ENCODE data around the gene UBIAD1. TPM values are rescaled to one million over a fixed set of nuclear protein-coding genes. Genes with fewer than 3 reads are reported as not detected.

The UBIAD1 gene
- total RNA-seq, 1 donor from 2014 or later, result 9.6 TPM

DNA sequence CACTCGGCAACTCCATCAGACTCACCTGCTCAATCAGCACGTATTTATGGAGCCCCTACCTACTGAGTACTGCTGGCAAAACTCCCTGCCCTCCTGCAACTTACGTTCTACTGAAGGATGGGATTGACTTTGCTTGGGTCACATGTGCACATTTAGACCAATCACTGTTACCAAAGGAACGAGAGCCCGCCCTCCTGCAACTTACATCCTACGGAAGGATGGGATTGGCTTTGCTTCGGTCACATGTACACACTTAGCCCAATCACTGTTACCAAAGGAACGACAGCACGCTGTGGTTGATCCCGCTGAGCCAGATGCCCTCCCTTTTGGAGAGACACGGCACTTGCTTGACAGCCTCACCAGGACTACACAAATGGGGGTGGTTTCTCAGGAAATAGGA, 46.0 kb downstream of the UBIAD1 start:
- DNase-seq, result no peak
- Histone ChIP-seq H3K27ac (replicated peaks) (no peak overlapping the region), H3K4me3 (no peak overlapping the region), H3K9me3 (replicated peaks) (no peaks in the 10 kb centered on the region), H3K36me3 (no peaks in the 10 kb centered on the region), H3K27me3 (ENCODE audit: low read depth) (peaks cover 52% of the 10 kb centered on the region), H3K4me1 (no peaks in the 10 kb centered on the region)
- TF ChIP-seq, protein P1, sequence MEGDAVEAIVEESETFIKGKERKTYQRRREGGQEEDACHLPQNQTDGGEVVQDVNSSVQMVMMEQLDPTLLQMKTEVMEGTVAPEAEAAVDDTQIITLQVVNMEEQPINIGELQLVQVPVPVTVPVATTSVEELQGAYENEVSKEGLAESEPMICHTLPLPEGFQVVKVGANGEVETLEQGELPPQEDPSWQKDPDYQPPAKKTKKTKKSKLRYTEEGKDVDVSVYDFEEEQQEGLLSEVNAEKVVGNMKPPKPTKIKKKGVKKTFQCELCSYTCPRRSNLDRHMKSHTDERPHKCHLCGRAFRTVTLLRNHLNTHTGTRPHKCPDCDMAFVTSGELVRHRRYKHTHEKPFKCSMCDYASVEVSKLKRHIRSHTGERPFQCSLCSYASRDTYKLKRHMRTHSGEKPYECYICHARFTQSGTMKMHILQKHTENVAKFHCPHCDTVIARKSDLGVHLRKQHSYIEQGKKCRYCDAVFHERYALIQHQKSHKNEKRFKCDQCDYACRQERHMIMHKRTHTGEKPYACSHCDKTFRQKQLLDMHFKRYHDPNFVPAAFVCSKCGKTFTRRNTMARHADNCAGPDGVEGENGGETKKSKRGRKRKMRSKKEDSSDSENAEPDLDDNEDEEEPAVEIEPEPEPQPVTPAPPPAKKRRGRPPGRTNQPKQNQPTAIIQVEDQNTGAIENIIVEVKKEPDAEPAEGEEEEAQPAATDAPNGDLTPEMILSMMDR (IDR thresholded peaks at IDR 0.05; ENCODE audit: borderline replicate concordance), result no peak
- intact Hi-C loops (cut with micrococcal nuclease), result no loop called here

DNA sequence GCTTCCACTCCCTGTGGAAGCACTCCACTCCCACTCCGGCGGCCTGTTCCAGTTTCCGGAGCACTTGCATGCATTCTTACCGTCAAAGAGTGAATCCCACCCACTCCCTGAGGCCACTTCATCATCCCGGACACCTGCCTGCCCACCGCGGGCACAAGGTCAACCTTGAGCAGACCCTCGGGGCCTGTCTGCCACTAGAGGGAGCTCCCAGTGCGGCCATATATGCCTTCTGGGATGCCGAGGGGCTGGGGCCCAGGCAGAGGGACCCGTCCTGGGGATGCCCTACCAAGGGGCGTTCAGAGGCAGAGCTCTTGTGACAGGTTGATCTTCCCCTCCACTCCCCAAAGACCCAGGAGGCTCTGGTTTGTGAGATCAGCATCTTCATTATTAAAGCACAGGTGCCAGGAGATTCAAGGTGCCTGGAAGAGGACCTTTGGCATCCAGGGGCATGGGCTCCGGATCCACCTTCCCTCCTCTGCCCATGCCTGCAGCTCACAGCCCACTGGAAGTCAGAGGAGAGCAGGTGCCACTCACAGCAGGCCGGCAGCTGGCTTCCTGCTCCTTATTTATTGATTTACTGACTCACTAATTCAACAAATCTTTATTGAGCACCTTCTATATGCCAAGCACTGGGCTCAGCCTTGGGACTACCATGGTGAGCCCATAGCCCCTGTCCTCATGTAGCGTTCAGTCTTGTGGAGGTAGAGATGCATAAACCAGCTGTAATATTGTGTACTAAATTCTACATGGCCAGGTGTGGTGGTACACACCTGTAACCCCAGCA, 47.3 kb downstream of the UBIAD1 start:
- intact Hi-C loops (cut with micrococcal nuclease), result no loop called here

DNA sequence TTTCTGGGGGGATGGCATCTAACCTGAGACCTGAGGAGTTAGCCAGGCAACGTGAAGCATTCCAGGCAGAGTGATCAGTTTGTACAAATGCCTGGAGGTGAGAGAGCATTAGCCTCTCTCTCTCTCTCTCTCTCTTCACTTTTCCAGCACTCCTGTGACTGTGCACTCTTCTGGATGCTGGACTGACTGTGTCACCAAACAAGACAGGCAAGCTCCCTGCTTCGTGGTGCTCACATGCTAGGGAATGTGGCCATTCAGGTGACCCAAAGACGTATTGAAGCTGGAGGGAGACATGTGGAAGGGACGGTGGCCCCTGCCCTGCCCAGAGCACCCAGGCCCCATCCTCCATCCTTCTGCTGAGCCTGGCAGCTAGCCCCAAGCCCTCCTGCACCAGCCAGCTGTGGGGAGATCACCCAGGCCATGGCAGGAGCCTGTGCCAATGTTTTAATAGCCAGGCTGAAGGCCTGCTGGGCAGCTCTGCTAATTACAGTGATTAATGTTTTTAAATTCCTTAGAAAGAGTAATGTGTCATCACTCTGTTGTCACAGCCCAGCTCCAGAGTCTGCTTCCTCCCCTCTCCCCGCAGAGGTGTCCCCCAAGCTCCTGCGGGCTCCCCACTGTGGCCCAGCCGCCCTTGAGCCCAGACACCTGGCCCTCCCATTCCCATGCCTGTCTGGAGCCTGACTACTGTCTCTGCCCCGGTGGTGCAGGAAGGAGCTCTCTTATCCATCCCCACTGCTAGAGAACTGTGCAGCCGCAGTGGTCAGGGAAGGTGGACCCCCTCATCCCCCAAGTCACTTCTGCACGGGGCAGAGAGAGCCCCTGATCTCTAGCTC, 48.9 kb downstream of the UBIAD1 start:
- H3K9me3 ChIP-seq (replicated peaks), result no peaks in the 10 kb centered on the region
- H3K4me1 ChIP-seq, result no peaks in the 10 kb centered on the region
- TF ChIP-seq, protein P1 (IDR thresholded peaks at IDR 0.05; ENCODE audit: borderline replicate concordance), result no peak
- H3K4me3 ChIP-seq, result no peak overlapping the region
- peaks cover 77% of the 10 kb centered on the region for H3K27me3 ChIP-seq (ENCODE audit: low read depth)
- no peak overlapping the region for H3K27ac ChIP-seq (replicated peaks)
- DNase-seq, result no peak
- intact Hi-C loops (cut with micrococcal nuclease), result no loop called here
- H3K36me3 ChIP-seq, result no peaks in the 10 kb centered on the region

More for the DNA sequence above, 47.3 kb downstream of the UBIAD1 start:
- no peak overlapping the region for H3K4me3 ChIP-seq
- TF ChIP-seq, protein P1 (IDR thresholded peaks at IDR 0.05; ENCODE audit: borderline replicate concordance), result peak; percentile 59
- no peaks in the 10 kb centered on the region for H3K36me3 ChIP-seq
- no peak overlapping the region for H3K27ac ChIP-seq (replicated peaks)
- no peak for DNase-seq
- H3K9me3 ChIP-seq (replicated peaks), result no peaks in the 10 kb centered on the region
- H3K27me3 ChIP-seq (ENCODE audit: low read depth), result peaks cover 65% of the 10 kb centered on the region
- no peaks in the 10 kb centered on the region for H3K4me1 ChIP-seq

DNA sequence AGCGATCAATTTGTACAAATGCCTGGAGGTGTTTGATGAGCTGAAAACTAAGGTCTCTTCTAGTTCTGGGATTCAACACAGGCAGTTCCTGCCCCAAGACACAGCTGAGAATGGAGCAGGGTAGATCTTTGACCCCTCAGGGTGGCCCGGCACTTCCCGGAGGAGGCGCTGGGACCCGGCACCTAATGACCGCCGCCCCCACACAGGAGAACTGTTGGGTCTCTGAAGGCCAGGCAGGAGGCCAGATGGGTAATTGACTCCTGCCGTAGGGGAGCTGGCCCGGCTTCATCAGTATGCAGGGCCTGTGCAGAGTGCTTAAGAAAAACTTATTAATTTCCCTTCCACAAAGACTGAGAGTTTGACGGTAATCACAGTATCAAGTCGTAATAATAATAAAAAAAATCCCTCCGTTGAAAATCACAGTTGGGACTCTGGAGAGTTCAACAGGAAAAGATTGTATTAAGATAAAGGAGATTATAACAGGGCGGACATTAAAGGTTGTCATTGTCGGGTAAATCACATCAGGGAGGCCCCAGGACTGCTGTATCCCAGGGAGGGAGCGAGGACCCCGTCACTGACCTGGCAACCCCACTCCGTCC, 51.7 kb downstream of the UBIAD1 start:
- DNase-seq, result no peak
- Histone ChIP-seq H3K9me3 (replicated peaks) (no peaks in the 10 kb centered on the region), H3K4me1 (no peaks in the 10 kb centered on the region), H3K4me3 (no peak overlapping the region), H3K27ac (replicated peaks) (no peak overlapping the region), H3K36me3 (no peaks in the 10 kb centered on the region), H3K27me3 (ENCODE audit: low read depth) (peaks cover 90% of the 10 kb centered on the region)
- intact Hi-C loops (cut with micrococcal nuclease), result no loop called here
- TF ChIP-seq, protein P1 (IDR thresholded peaks at IDR 0.05; ENCODE audit: borderline replicate concordance), result no peak

DNA sequence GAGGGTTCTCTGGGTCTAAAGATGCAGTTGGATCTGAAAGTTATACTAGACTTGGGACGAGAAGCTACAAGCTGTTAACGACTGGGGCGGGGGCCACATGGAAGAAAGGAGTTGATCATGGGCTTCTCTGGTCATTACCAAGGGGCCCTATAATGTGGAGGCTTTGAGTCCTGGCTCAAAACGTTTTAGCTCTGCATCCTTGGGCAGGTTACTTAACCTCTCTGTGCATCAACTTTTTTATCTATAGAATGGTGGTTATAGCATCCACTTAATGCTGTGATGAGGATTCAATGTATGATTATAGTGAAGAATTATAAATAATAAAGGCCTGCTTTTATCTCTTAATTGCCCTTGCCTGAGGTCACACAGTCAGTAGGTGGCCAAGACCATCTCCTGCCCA, 53.1 kb downstream of the UBIAD1 start:
- Histone ChIP-seq H3K4me1 (no peaks in the 10 kb centered on the region), H3K36me3 (no peaks in the 10 kb centered on the region), H3K27ac (replicated peaks) (no peak overlapping the region), H3K4me3 (no peak overlapping the region), H3K9me3 (replicated peaks) (no peaks in the 10 kb centered on the region), H3K27me3 (ENCODE audit: low read depth) (peaks cover 90% of the 10 kb centered on the region)
- TF ChIP-seq, protein P1 (IDR thresholded peaks at IDR 0.05; ENCODE audit: borderline replicate concordance), result no peak
- intact Hi-C loops (cut with micrococcal nuclease), result no loop called here
- no peak for DNase-seq

Data from left ventricle myocardium inferior (tissue), 1 donor.